SU-DHL-6 (cell line): ENCODE measurements around the gene DYNLL2.

Experiments
- H2AFZ ChIP-seq: fragments of 200-600 bp; sonication (generic); 2 replicates; pipeline ENCODE4 v1.6.1; 2014; ENCODE audit warnings: low read depth, mild to moderate bottlenecking, moderate library complexity, mixed read lengths, antibody characterized with exemption, low read length; ENCODE audit not compliant: severe bottlenecking
- H3F3A ChIP-seq: fragments of 200-600 bp; shearing (Covaris generic); 2 replicates; pipeline ENCODE4 v1.6.0; 2016; ENCODE audit warnings: antibody characterized with exemption, mild to moderate bottlenecking; ENCODE audit not compliant: insufficient read depth
- H3K27ac ChIP-seq: fragments of 200-600 bp; sonication (generic); 2 replicates; pipeline ENCODE4 v1.5.1; 2016; ENCODE audit warnings: low read depth, mild to moderate bottlenecking, low read length, moderate library complexity, mixed read lengths
- H3K27me3 ChIP-seq: fragments of 200-600 bp; sonication (generic), shearing (Covaris generic); 2 replicates; pipeline ENCODE4 v1.6.0; 2014; ENCODE audit warnings: mild to moderate bottlenecking, low read length
- H3K36me3 ChIP-seq: fragments of 200-600 bp; sonication (generic); 2 replicates; pipeline ENCODE4 v1.6.1; 2014; ENCODE audit warnings: mild to moderate bottlenecking, low read length, mixed read lengths
- H3K4me2 ChIP-seq: fragments of 300-600, 200-600 bp; shearing (Covaris generic), sonication (generic); 2 replicates; pipeline ENCODE4 v1.6.0; 2014; ENCODE audit warnings: low read length, low read depth, mild to moderate bottlenecking; ENCODE audit not compliant: poor library complexity, severe bottlenecking
- H3K4me3 ChIP-seq: fragments of 200-600 bp; sonication (generic); 2 replicates; pipeline ENCODE4 v1.5.1; 2014; ENCODE audit warnings: antibody characterized with exemption, low read length, mild to moderate bottlenecking, mixed read lengths; ENCODE audit not compliant: insufficient read depth, poor library complexity, severe bottlenecking
- H3K79me2 ChIP-seq: fragments of 200-600 bp; sonication (generic); 2 replicates; pipeline ENCODE4 v1.6.1; 2014; ENCODE audit warnings: mild to moderate bottlenecking, low read length, moderate library complexity; ENCODE audit not compliant: insufficient read depth
- H3K9ac ChIP-seq: fragments of 200-600 bp; sonication (generic); 2 replicates; pipeline ENCODE4 v1.7.0; 2014; ENCODE audit warnings: mild to moderate bottlenecking, low read length
- H3K9me2 ChIP-seq: fragments of 200-600 bp; sonication (generic); replicated peaks from 2 replicates; pipeline ENCODE4 v1.6.1; 2014; ENCODE audit warnings: low read length; ENCODE audit not compliant: insufficient read depth
- H3K9me3 ChIP-seq: fragments of 200-600 bp; sonication (generic); 2 replicates; pipeline ENCODE4 v1.6.1; 2014; ENCODE audit warnings: low read length, mixed read lengths; ENCODE audit not compliant: insufficient read depth
- H4K20me1 ChIP-seq: fragments of 200-600 bp; sonication (generic); 2 replicates; pipeline ENCODE4 v1.6.1; 2014; ENCODE audit warnings: low read depth, mild to moderate bottlenecking, antibody characterized with exemption, low read length, moderate library complexity, mixed read lengths
- CTCF ChIP-seq: fragments of 200-600 bp; sonication (generic); IDR thresholded peaks from one replicate; pipeline ENCODE4 v1.5.1; 2017; ENCODE audit warnings: antibody characterized with exemption, mild to moderate bottlenecking, low read length, moderate library complexity; ENCODE audit not compliant: insufficient read depth, poor library complexity, severe bottlenecking
- EZH2phosphoT487 ChIP-seq: fragments of 200-600 bp; sonication (generic), shearing (Covaris generic); conservative IDR thresholded peaks from 2 replicates; pipeline ENCODE4 v1.6.1; 2018; ENCODE audit warnings: mild to moderate bottlenecking, antibody characterized with exemption, low read length, moderate library complexity, mixed read lengths

DYNLL2 gene

GRCh38 chr17:58119491-58119890, 36.3 kb downstream of the DYNLL2 start:
- Histone ChIP-seq H3K4me3 (no peak overlapping the region), H3K27me3 (no peaks in the 10 kb centered on the region), H3K9ac (no peak overlapping the region), H3K9me3 (no peaks in the 10 kb centered on the region), H2AFZ (no peak overlapping the region), H3K4me2 (no peak overlapping the region), H4K20me1 (no peaks in the 10 kb centered on the region), H3F3A (no peaks in the 10 kb centered on the region), H3K27ac (no peak overlapping the region), H3K9me2 (no peaks in the 10 kb centered on the region), H3K79me2 (no peaks in the 10 kb centered on the region), H3K36me3 (no peaks in the 10 kb centered on the region)
- TF ChIP-seq EZH2phosphoT487: no peak
- no peak for TF ChIP-seq CTCF

- Histone ChIP-seq H3K4me3 (no peak overlapping the region), H3K9ac (no peak overlapping the region), H3K27me3 (no peaks in the 10 kb centered on the region), H3K27ac (no peak overlapping the region), H3K79me2 (no peaks in the 10 kb centered on the region), H2AFZ (no peak overlapping the region), H4K20me1 (no peaks in the 10 kb centered on the region), H3K4me2 (no peak overlapping the region), H3K36me3 (no peaks in the 10 kb centered on the region), H3K9me3 (no peaks in the 10 kb centered on the region), H3K9me2 (no peaks in the 10 kb centered on the region), H3F3A (no peaks in the 10 kb centered on the region)
- TF ChIP-seq CTCF (no peak), EZH2phosphoT487 (no peak)
Measured at GRCh38 chr17:58120195-58120822, 37.1 kb downstream of the DYNLL2 start.

GRCh38 chr17:58121925-58122324, 38.7 kb downstream of the DYNLL2 start:
- TF ChIP-seq EZH2phosphoT487 (no peak), CTCF (peak; percentile 20)
- no peaks in the 10 kb centered on the region for H3K36me3 ChIP-seq
- H3K27ac ChIP-seq: no peak overlapping the region
- no peak overlapping the region for H3K4me3 ChIP-seq
- no peaks in the 10 kb centered on the region for H3K79me2 ChIP-seq
- no peaks in the 10 kb centered on the region for H3K27me3 ChIP-seq
- no peaks in the 10 kb centered on the region for H3F3A ChIP-seq
- H3K9me2 ChIP-seq: no peaks in the 10 kb centered on the region
- no peak overlapping the region for H2AFZ ChIP-seq
- no peaks in the 10 kb centered on the region for H4K20me1 ChIP-seq
- H3K9ac ChIP-seq: no peak overlapping the region
- no peaks in the 10 kb centered on the region for H3K9me3 ChIP-seq
- H3K4me2 ChIP-seq: no peak overlapping the region
